Retinal pigment epithelial cell (primary cell): ENCODE measurements around the gene EPHX1.

ENCODE experiments used
- DNase-seq: peaks from one replicate; pipeline ENCODE4 v3.0.0-alpha.2; 2010; ENCODE audit warnings: low read depth
- H3K4me3 ChIP-seq: 2 replicates; pipeline ENCODE4 v1.5.1; 2011; ENCODE audit warnings: mild to moderate bottlenecking, low read length, control low read depth, moderate library complexity
- TF ChIP-seq, protein P1 (sequence below): conservative IDR thresholded peaks from 2 replicates; pipeline ENCODE4 v1.5.1; 2011; ENCODE audit warnings: low read depth, low read length, control low read depth, inconsistent platforms

The EPHX1 gene

DNA sequence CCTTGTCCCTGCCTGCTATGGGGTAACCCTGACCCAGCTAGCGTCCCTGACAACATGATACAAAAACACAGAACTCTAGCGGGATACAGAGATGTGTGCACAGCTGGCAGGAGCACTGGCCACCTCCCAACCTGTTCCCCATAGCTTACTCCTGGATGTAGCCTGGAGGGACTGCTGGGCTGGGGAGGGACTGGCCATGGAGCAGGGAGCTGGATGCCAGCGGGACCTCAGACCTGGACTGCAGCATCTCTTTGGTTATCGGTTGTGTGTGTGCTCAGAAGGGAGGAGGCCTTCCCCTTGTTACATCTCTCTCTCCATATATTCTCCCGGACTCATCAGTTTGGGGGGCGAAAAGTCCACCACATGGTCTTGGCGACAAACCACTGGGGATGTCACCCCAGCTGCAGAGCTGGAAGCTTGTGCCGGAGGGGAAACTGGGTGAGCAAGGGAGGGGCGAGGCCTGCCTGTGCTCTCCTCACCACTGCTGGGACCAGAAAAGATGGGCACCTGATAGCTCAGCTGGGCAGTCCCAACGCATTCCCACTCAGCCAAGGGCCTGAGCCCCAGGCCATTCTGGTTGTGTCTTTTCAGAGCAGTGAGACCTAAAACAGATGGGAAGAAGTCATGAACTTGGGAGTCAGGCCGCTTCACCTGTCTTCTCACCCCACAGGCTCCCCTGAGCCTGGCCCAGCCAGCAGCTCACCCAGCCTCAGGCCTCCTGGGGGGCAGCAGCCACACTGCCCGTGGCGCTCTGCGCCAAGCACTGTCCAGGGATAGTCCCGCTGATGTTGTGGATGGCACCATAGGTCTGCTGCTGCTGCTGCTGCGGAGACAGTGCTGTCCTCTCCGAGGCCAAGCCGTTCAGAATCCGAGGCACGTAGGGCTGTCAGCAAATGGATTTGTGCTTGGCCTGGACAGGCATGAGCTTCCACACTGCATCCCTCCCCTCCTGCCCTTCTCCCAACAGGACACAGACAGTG lies 36.7 kb downstream of the EPHX1 start:
- no peak for DNase-seq
- H3K4me3 ChIP-seq, result no peak overlapping the region
- TF ChIP-seq, protein P1, sequence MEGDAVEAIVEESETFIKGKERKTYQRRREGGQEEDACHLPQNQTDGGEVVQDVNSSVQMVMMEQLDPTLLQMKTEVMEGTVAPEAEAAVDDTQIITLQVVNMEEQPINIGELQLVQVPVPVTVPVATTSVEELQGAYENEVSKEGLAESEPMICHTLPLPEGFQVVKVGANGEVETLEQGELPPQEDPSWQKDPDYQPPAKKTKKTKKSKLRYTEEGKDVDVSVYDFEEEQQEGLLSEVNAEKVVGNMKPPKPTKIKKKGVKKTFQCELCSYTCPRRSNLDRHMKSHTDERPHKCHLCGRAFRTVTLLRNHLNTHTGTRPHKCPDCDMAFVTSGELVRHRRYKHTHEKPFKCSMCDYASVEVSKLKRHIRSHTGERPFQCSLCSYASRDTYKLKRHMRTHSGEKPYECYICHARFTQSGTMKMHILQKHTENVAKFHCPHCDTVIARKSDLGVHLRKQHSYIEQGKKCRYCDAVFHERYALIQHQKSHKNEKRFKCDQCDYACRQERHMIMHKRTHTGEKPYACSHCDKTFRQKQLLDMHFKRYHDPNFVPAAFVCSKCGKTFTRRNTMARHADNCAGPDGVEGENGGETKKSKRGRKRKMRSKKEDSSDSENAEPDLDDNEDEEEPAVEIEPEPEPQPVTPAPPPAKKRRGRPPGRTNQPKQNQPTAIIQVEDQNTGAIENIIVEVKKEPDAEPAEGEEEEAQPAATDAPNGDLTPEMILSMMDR, result no peak

DNA sequence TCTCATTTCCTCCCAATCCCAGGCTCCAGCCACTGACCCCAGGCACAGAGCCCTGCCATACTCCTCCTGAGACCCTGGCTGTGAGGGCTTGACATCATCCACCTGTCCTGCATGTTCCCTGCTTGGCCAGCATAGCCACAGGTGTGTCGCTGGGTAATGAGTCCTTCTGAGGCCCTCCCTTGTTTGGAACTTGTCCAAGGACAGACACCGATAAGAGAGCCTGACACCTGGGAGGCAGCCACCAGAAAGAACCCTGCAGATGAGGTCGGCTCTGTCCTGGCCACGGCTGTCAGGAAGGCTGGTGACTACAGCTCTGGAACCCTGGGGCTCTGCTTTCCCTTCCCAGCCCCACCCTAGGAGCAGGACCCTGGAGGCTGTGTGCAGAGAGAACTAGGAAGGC lies 37.7 kb downstream of the EPHX1 start:
- no peak for DNase-seq
- no peak overlapping the region for H3K4me3 ChIP-seq
- TF ChIP-seq, protein P1, result no peak

DNA sequence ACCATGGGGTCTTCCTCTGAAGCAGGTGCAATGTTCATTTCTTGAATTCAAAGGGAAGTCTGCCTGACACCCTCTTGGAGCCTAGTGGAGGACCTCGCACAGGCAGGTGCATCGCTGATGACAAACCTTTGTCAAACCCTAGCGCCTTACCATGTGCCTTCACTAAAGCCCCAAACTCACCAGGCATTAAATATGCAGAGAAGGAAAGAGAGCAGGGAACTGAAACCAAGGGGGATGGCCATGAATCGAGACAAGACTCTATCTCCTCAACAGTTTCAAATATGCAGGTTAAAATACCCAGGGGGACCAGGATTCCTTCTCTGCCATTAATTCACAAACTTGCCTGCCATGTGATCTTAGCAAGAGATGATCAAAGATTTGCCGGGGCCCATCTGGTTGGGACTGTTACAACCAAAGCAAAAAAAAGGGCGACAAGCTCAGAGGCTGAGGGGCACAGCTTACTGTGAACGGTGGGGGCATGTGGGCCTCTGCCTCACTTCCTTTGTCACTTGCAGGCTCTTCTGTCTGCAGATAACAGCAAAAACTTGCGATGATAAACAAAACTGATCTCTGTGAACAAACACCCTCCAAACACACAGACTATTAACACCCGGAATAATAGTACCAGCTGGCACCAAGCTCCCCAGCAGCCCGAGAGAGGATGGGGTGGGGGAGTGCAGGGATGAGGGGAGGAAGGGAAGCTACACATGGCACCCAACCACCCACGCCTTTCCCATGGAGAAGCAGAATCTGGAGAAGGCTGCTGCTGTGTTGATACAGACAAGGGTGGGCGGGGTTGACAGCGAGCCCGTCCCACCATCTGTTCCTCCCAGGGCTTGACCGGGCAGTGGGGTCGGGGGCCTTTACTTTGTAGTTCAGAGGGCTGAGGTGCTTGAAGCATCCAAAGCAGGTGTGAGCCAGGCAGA lies 38.4 kb downstream of the EPHX1 start:
- TF ChIP-seq, protein P1, result no peak
- DNase-seq, result no peak
- no peak overlapping the region for H3K4me3 ChIP-seq

DNA sequence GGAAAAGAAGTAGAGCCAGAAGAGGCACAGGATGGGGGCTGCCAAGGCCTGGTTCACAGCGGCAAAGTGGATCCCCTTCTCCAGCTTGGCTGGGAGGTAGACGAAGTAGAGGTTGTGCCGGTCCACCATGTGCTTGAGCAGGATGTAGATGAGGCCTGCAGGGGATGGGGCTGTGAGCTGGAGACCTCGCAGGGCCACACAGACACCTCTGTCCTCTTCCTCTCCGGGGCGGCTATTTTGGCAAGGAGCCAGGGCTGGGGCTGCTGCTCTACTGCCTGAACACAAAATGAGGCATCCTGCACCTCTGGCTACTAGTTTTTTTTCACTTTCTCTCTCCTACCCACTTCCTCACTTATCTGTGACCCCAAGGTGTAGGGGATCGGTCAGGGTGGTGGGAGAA lies 40.0 kb downstream of the EPHX1 start:
- H3K4me3 ChIP-seq, result no peak overlapping the region
- TF ChIP-seq, protein P1, result no peak
- DNase-seq, result no peak

DNA sequence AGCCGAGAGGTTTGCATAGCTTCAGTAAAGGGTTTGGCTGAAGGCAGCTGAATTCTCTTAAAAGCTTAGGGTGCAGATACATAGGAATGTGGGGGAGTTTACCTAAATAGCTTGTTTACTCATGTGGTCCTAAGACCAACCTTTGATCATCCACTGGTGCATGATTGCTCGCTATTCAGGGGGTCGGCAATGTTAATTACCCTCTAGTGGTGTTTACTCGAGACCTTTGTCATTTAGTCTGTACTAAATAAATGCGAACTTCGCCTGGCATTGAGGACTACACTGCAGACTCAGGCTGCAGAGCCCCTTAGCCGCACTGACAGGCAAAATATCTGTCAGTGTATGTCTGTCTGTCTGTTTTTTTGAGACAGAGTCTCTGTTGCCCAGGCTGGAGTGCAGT lies 40.4 kb downstream of the EPHX1 start:
- DNase-seq, result no peak
- H3K4me3 ChIP-seq, result no peak overlapping the region
- TF ChIP-seq, protein P1, result no peak

DNA sequence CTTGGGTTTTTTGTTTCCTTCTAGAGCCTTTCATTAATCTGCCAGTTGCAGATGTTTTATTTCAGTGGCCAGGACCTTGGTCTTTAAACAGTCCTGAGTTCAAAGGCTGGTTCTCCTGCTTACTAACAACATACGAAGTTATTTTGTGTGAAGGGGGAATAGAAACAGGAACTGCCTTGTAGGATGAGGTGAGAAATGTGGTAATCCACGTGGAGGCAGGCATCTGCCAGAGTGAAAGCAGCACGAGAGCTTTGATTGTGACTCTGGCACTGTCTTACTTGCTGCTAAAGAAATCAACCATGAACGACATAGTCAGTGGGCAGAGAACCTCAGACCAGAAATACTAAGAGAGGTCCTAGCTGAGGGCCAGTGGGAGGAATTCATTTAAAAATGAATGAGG lies 41.9 kb downstream of the EPHX1 start:
- no peak overlapping the region for H3K4me3 ChIP-seq
- no peak for DNase-seq
- TF ChIP-seq, protein P1, result no peak
